ENCODE data around the gene PROSER3.

The PROSER3 gene

GRCh38 chr19:35811317-35812219 lies 53.6 kb downstream of the PROSER3 start:
- peaks cover 0 to 11% of the 10 kb centered on the region in 2 donors for H3K27me3 ChIP-seq (ENCODE audit: control insufficient read depth in 1 of 2, insufficient read depth in 2 of 2, low read length in 2 of 2)
- H3K4me3 ChIP-seq (ENCODE audit: low read depth in 1 of 2, low read length in 2 of 2): no peak overlapping the region
- H3K9ac ChIP-seq (ENCODE audit: low read depth in 1 of 2, low read length in 2 of 2): no peak overlapping the region
- H3K4me1 ChIP-seq (ENCODE audit: control insufficient read depth in 1 of 2, insufficient read depth in 2 of 2, low read length in 2 of 2): peaks cover 4 to 9% of the 10 kb centered on the region in 2 donors
- no peaks in the 10 kb centered on the region for H3K36me3 ChIP-seq (ENCODE audit: control insufficient read depth in 1 of 2, insufficient read depth in 2 of 2, low read length in 2 of 2)
- H3K27ac ChIP-seq (ENCODE audit: low read depth, low read length): no peak overlapping the region
- no peaks in the 10 kb centered on the region for H3K9me3 ChIP-seq (ENCODE audit: control insufficient read depth in 1 of 2, low read length in 2 of 2)

- no peak within 1 kb of the TSS for H3K27ac ChIP-seq (ENCODE audit: low read depth, low read length)
- no peaks in the 10 kb centered on the region for H3K36me3 ChIP-seq (ENCODE audit: control insufficient read depth in 1 of 2, insufficient read depth in 2 of 2, low read length in 2 of 2)
- H3K9me3 ChIP-seq (ENCODE audit: control insufficient read depth in 1 of 2, low read length in 2 of 2): no peaks in the 10 kb centered on the region
- peaks cover 0 to 11% of the 10 kb centered on the region in 2 donors for H3K27me3 ChIP-seq (ENCODE audit: control insufficient read depth in 1 of 2, insufficient read depth in 2 of 2, low read length in 2 of 2)
- H3K4me1 ChIP-seq (ENCODE audit: control insufficient read depth in 1 of 2, insufficient read depth in 2 of 2, low read length in 2 of 2): peaks cover 4 to 9% of the 10 kb centered on the region in 2 donors
- H3K4me3 ChIP-seq (ENCODE audit: low read depth in 1 of 2, low read length in 2 of 2): no peak within 1 kb of the TSS
- no peak within 1 kb of the TSS for H3K9ac ChIP-seq (ENCODE audit: low read depth in 1 of 2, low read length in 2 of 2)
Measured at GRCh38 chr19:35812220-35813042, 54.5 kb downstream of the PROSER3 start, which contains the start of gene PRODH2. TSS of gene PRODH2 (minus strand) at chr19:35812845. CDS start at chr19:35812805, 40 bp downstream.

- no peaks in the 10 kb centered on the region for H3K9me3 ChIP-seq (ENCODE audit: control insufficient read depth in 1 of 2, low read length in 2 of 2)
- H3K36me3 ChIP-seq (ENCODE audit: control insufficient read depth in 1 of 2, insufficient read depth in 2 of 2, low read length in 2 of 2): no peaks in the 10 kb centered on the region
- H3K27ac ChIP-seq (ENCODE audit: low read depth, low read length): no peak overlapping the region
- H3K4me1 ChIP-seq (ENCODE audit: control insufficient read depth in 1 of 2, insufficient read depth in 2 of 2, low read length in 2 of 2): peaks cover 4 to 9% of the 10 kb centered on the region in 2 donors
- H3K27me3 ChIP-seq (ENCODE audit: control insufficient read depth in 1 of 2, insufficient read depth in 2 of 2, low read length in 2 of 2): peaks cover under 1 to 11% of the 10 kb centered on the region in 2 donors
- no peak overlapping the region for H3K9ac ChIP-seq (ENCODE audit: low read depth in 1 of 2, low read length in 2 of 2)
- no peak overlapping the region for H3K4me3 ChIP-seq (ENCODE audit: low read depth in 1 of 2, low read length in 2 of 2)
Measured at GRCh38 chr19:35813043-35813890, 55.3 kb downstream of the PROSER3 start.

- Histone ChIP-seq H3K27me3 (ENCODE audit: control insufficient read depth in 1 of 2, insufficient read depth in 2 of 2, low read length in 2 of 2) (peaks cover 7 to 11% of the 10 kb centered on the region in 2 donors), H3K9ac (ENCODE audit: low read depth in 1 of 2, low read length in 2 of 2) (no peak overlapping the region), H3K27ac (ENCODE audit: low read depth, low read length) (no peak overlapping the region), H3K4me1 (ENCODE audit: control insufficient read depth in 1 of 2, insufficient read depth in 2 of 2, low read length in 2 of 2) (peaks cover 4 to 9% of the 10 kb centered on the region in 2 donors), H3K4me3 (ENCODE audit: low read depth in 1 of 2, low read length in 2 of 2) (no peak overlapping the region), H3K36me3 (ENCODE audit: control insufficient read depth in 1 of 2, insufficient read depth in 2 of 2, low read length in 2 of 2) (no peaks in the 10 kb centered on the region), H3K9me3 (ENCODE audit: control insufficient read depth in 1 of 2, low read length in 2 of 2) (no peaks in the 10 kb centered on the region)
Measured at GRCh38 chr19:35816262-35816661, 58.3 kb downstream of the PROSER3 start.

GRCh38 chr19:35816846-35817245 lies 58.9 kb downstream of the PROSER3 start:
- peaks cover 7% of the 10 kb centered on the region in 2 donors for H3K27me3 ChIP-seq (ENCODE audit: control insufficient read depth in 1 of 2, insufficient read depth in 2 of 2, low read length in 2 of 2)
- H3K4me1 ChIP-seq (ENCODE audit: control insufficient read depth in 1 of 2, insufficient read depth in 2 of 2, low read length in 2 of 2): peaks cover 4 to 9% of the 10 kb centered on the region in 2 donors
- H3K9ac ChIP-seq (ENCODE audit: low read depth in 1 of 2, low read length in 2 of 2): no peak overlapping the region
- H3K9me3 ChIP-seq (ENCODE audit: control insufficient read depth in 1 of 2, low read length in 2 of 2): no peaks in the 10 kb centered on the region
- H3K27ac ChIP-seq (ENCODE audit: low read depth, low read length): no peak overlapping the region
- no peak overlapping the region for H3K4me3 ChIP-seq (ENCODE audit: low read depth in 1 of 2, low read length in 2 of 2)
- H3K36me3 ChIP-seq (ENCODE audit: control insufficient read depth in 1 of 2, insufficient read depth in 2 of 2, low read length in 2 of 2): no peaks in the 10 kb centered on the region

GRCh38 chr19:35818445-35818844 lies 60.5 kb downstream of the PROSER3 start:
- H3K4me1 ChIP-seq (ENCODE audit: control insufficient read depth in 1 of 2, insufficient read depth in 2 of 2, low read length in 2 of 2): no peaks in the 10 kb centered on the region
- H3K36me3 ChIP-seq (ENCODE audit: control insufficient read depth in 1 of 2, insufficient read depth in 2 of 2, low read length in 2 of 2): no peaks in the 10 kb centered on the region
- H3K27ac ChIP-seq (ENCODE audit: low read depth, low read length): no peak overlapping the region
- H3K9ac ChIP-seq (ENCODE audit: low read depth in 1 of 2, low read length in 2 of 2): no peak overlapping the region
- H3K9me3 ChIP-seq (ENCODE audit: control insufficient read depth in 1 of 2, low read length in 2 of 2): no peaks in the 10 kb centered on the region
- no peak overlapping the region for H3K4me3 ChIP-seq (ENCODE audit: low read depth in 1 of 2, low read length in 2 of 2)
- H3K27me3 ChIP-seq (ENCODE audit: control insufficient read depth in 1 of 2, insufficient read depth in 2 of 2, low read length in 2 of 2): peaks cover 0 to 7% of the 10 kb centered on the region in 2 donors
